HepG2 (cell line): ENCODE measurements around the gene LRRC45. TPM values are rescaled to one million over a fixed set of nuclear protein-coding genes. Genes with fewer than 3 reads are reported as not detected.

ENCODE experiments used
- ARNT2 ChIP-seq: sonication (generic); formaldehyde crosslinking; IDR thresholded peaks from 2 replicates; pipeline ENCODE4 v1.8.0; 2022; ENCODE audit warnings: mild to moderate bottlenecking, low read depth, missing genetic modification reagents, moderate library complexity
- CBX5 ChIP-seq: sonication (generic); formaldehyde crosslinking; IDR thresholded peaks from 2 replicates; pipeline ENCODE4 v1.4.0; 2020; ENCODE audit warnings: missing genetic modification reagents, borderline replicate concordance
- CHCHD3 ChIP-seq: sonication (generic); formaldehyde crosslinking; IDR thresholded peaks from 2 replicates; pipeline ENCODE4 v1.8.0; 2022; ENCODE audit warnings: mild to moderate bottlenecking, missing genetic modification reagents, moderate library complexity
- DR1 ChIP-seq: sonication (generic); formaldehyde crosslinking; IDR thresholded peaks from 2 replicates; pipeline ENCODE4 v1.8.0; 2021; ENCODE audit warnings: mild to moderate bottlenecking, missing genetic modification reagents, inconsistent platforms
- EEA1 ChIP-seq: sonication (generic); formaldehyde crosslinking; IDR thresholded peaks from 2 replicates; pipeline ENCODE4 v1.5.1; 2020; ENCODE audit warnings: mild to moderate bottlenecking, missing genetic modification reagents, borderline replicate concordance
- FLYWCH1 ChIP-seq: sonication (generic); formaldehyde crosslinking; IDR thresholded peaks from 2 replicates; pipeline ENCODE4 v1.8.1; 2023; ENCODE audit warnings: mild to moderate bottlenecking, missing genetic modification reagents
- FOXM1 ChIP-seq: sonication (generic); formaldehyde crosslinking; IDR thresholded peaks from 2 replicates; pipeline ENCODE4 v1.5.0; 2020; ENCODE audit warnings: missing genetic modification reagents
- GTF3A ChIP-seq: sonication (generic); formaldehyde crosslinking; conservative IDR thresholded peaks from 2 replicates; pipeline ENCODE4 v1.4.0; 2020; ENCODE audit warnings: mild to moderate bottlenecking, missing genetic modification reagents
- MIER3 ChIP-seq: IDR thresholded peaks from 2 replicates; pipeline ENCODE4 v1.6.1; 2016; ENCODE audit warnings: missing compliant biosample characterization, borderline replicate concordance
- MXI1 ChIP-seq: IDR thresholded peaks from 3 replicates; pipeline ENCODE4 v1.6.1; 2012; ENCODE audit warnings: low read depth, low read length, inconsistent platforms, borderline replicate concordance
- USF2 ChIP-seq, 2 experiments: sonication (generic) in 1 of 2; formaldehyde crosslinking in 1 of 2; IDR thresholded peaks; 2 replicates each; pipeline versions ENCODE4 v1.5.1 to v1.6.1; 2011 to 2020; ENCODE audit warnings: borderline replicate concordance in 1 of 2, low read depth in 1 of 2, low read length in 1 of 2, mild to moderate bottlenecking in 1 of 2, missing genetic modification reagents in 1 of 2, moderate library complexity in 1 of 2
- ZNF282 ChIP-seq: fragments of 450-650 bp; IDR thresholded peaks from 2 replicates; pipeline ENCODE4 v1.6.1; 2018; ENCODE audit not compliant: partially characterized antibody
- ZNF34 ChIP-seq: sonication (generic); formaldehyde crosslinking; IDR thresholded peaks from 2 replicates; pipeline ENCODE4 v1.4.0; 2020; ENCODE audit warnings: mild to moderate bottlenecking, missing genetic modification reagents, borderline replicate concordance
- ZNF367 ChIP-seq: sonication (generic); formaldehyde crosslinking; IDR thresholded peaks from 2 replicates; pipeline ENCODE4 v1.4.0; 2020; ENCODE audit warnings: missing genetic modification reagents, borderline replicate concordance
- ZNF530 ChIP-seq: sonication (generic); formaldehyde crosslinking; IDR thresholded peaks from 2 replicates; pipeline ENCODE4 v1.5.0; 2020; ENCODE audit warnings: low read depth, mild to moderate bottlenecking, missing genetic modification reagents
- ZNF597 ChIP-seq: sonication (generic); formaldehyde crosslinking; IDR thresholded peaks from 2 replicates; pipeline ENCODE4 v1.5.0; 2020; ENCODE audit warnings: missing genetic modification reagents
- ZNF670 ChIP-seq: sonication (generic); formaldehyde crosslinking; IDR thresholded peaks from 2 replicates; pipeline ENCODE4 v1.8.0; 2022; ENCODE audit warnings: mild to moderate bottlenecking, missing genetic modification reagents, borderline replicate concordance
- ZNF704 ChIP-seq: sonication (generic); formaldehyde crosslinking; IDR thresholded peaks from 2 replicates; pipeline ENCODE4 v1.8.1; 2023; ENCODE audit warnings: mild to moderate bottlenecking, inconsistent platforms, moderate library complexity, missing genetic modification reagents, borderline replicate concordance
- polyA plus RNA-seq, 8 experiments: library from polyadenylated mRNA; depleted of rRNA in 3 of 8; stranded (reverse) in 7 of 8; unstranded in 1 of 8; fragments of >200 nt; fragmentation: Illumina TruSeq in 4 of 8; extraction: Trizol in 4 of 8; gene quantifications; 2 replicates each; pipeline versions ENCODE4 v1.2.1 to v1.2.3, GENCODE V29; 2011 to 2016; ENCODE audit warnings: low read depth in 4 of 8, missing spikeins in 1 of 8, mixed read lengths in 1 of 8; ENCODE audit not compliant: insufficient read depth in 1 of 8
- total RNA-seq, 5 experiments: library from RNA; depleted of rRNA; stranded (reverse); fragments of >200 nt; fragmentation: Illumina TruSeq; extraction: Trizol; gene quantifications; 2 replicates each; pipeline ENCODE4 v1.2.3, GENCODE V29; 2016; ENCODE audit warnings: low read depth in 1 of 5
- TF ChIP-seq, protein P1 (sequence below): sonication (generic); formaldehyde crosslinking; IDR thresholded peaks from 2 replicates; pipeline ENCODE4 v1.4.0; 2020; ENCODE audit warnings: low read depth, mild to moderate bottlenecking, missing genetic modification reagents
- TF ChIP-seq, protein P2 (sequence below): sonication (generic); formaldehyde crosslinking; IDR thresholded peaks from 2 replicates; pipeline ENCODE4 v1.5.0; 2020; ENCODE audit warnings: missing genetic modification reagents, mild to moderate bottlenecking, borderline replicate concordance

Gene LRRC45
- total and polyA plus RNA-seq, 2 of the 13 experiments (the other 11 are each of a cell fraction or from before 2014, with no cell fraction given) = 11.6 to 48.1 TPM

DNA sequence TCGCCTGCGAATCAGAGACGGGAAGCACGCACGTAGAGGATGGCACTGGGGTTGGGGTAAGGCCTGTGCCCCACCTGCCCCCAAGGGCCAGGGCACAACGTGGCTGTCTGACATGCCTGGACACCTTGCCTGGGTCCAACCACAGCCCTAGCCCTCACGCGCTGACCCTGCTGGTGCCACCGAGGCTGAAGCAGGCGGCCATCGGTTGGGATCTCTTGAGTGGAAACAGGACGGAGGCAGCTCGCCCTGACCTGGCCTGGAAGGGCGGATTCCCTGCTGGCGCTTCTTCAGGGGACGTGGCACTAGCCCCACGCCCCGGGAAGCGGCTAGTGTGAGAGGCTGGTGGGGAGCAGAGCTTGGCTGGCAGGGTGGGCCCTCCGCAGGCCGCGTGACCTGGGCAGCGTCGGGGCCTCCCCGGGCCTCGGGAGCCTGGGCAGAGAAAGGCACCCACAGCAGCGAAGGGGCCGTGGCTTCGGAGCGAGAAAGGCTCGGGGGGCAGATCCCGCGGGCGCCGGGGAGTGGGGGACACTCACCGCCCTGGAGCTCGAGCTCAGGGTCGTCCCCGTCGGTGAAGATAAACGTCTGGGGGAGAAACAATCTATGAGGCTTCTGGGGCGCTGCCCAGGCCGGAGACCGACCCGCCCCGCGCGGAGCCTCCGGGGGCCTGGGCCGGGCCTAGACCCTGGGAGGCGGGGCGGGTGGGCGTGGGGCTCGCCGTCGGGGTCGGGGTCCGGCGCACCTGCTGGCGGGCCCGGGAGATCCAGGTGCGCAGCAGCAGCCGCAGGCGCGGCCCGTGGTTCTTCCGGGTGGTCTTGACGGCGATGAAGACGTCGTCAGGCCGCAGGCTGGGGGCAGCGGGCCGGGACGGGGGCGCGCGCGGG lies 27.9 kb downstream of the LRRC45 start (continued):
- TF ChIP-seq CHCHD3 (CRISPR knock-in tag) = no peak
- no peak for TF ChIP-seq ZNF597 (CRISPR knock-in tag)
- no peak for TF ChIP-seq FOXM1 (CRISPR knock-in tag)
- TF ChIP-seq ZNF282 = no peak
- TF ChIP-seq ZNF704 (CRISPR knock-in tag) = no peak
- TF ChIP-seq CBX5 = no peak
- TF ChIP-seq MXI1 = no peak
- 0 out of 2 replicates have a peak, but pooled peaks have one; percentile 63 for TF ChIP-seq ARNT2 (CRISPR knock-in tag)
- no peak for TF ChIP-seq MIER3 (CRISPR knock-in tag)
- peak; percentile 83; the same call in 1 of the 2 replicates for TF ChIP-seq EEA1 (CRISPR knock-in tag)
- no peak for TF ChIP-seq USF2 (IDR thresholded peaks at IDR 0.05; ENCODE audit: low read depth, low read length)
- no peak for TF ChIP-seq USF2 (CRISPR knock-in tag; IDR thresholded peaks at IDR 0.05; ENCODE audit: borderline replicate concordance)
- TF ChIP-seq DR1 (CRISPR knock-in tag) = no peak; the same call in 1 of the 2 replicates
- no peak for TF ChIP-seq FLYWCH1 (CRISPR knock-in tag)
- TF ChIP-seq, protein P1, sequence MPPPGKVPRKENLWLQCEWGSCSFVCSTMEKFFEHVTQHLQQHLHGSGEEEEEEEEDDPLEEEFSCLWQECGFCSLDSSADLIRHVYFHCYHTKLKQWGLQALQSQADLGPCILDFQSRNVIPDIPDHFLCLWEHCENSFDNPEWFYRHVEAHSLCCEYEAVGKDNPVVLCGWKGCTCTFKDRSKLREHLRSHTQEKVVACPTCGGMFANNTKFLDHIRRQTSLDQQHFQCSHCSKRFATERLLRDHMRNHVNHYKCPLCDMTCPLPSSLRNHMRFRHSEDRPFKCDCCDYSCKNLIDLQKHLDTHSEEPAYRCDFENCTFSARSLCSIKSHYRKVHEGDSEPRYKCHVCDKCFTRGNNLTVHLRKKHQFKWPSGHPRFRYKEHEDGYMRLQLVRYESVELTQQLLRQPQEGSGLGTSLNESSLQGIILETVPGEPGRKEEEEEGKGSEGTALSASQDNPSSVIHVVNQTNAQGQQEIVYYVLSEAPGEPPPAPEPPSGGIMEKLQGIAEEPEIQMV = no peak
- TF ChIP-seq, protein P2, sequence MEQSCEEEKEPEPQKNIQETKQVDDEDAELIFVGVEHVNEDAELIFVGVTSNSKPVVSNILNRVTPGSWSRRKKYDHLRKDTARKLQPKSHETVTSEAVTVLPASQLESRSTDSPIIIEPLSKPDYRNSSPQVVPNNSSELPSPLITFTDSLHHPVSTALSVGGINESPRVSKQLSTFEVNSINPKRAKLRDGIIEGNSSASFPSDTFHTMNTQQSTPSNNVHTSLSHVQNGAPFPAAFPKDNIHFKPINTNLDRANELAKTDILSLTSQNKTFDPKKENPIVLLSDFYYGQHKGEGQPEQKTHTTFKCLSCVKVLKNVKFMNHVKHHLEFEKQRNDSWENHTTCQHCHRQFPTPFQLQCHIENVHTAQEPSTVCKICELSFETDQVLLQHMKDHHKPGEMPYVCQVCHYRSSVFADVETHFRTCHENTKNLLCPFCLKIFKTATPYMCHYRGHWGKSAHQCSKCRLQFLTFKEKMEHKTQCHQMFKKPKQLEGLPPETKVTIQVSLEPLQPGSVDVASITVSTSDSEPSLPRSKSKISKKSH = peak; percentile 14; the same call in 1 of the 2 replicates
- no peak for TF ChIP-seq ZNF530 (CRISPR knock-in tag)
- TF ChIP-seq ZNF670 (CRISPR knock-in tag) = 0 out of 2 replicates have a peak, but pooled peaks have one; percentile 22
- TF ChIP-seq ZNF34 (CRISPR knock-in tag) = 0 out of 2 replicates have a peak, but pooled peaks have one; percentile 41
- TF ChIP-seq GTF3A = no peak
- TF ChIP-seq ZNF367 = no peak
